Upper lobe of left lung (tissue), 4 donors: ENCODE data around the gene OR3A3.
"Not testable (repeated sequence)": the region's sequence is repeated elsewhere in the genome, so short reads cannot be mapped to it uniquely, and the experiment has no call there.

Experiments
- POLR2A ChIP-seq, 4 donors: fragments of 450-650 bp; IDR thresholded peaks; one replicate each; pipeline ENCODE4 v1.5.1; 2016 to 2017; ENCODE audit warnings: antibody characterized with exemption in 4 of 4, mild to moderate bottlenecking in 2 of 4
- POLR2AphosphoS5 ChIP-seq, 2 donors: sonication (generic); formaldehyde crosslinking; IDR thresholded peaks; one replicate each; pipeline ENCODE4 v1.5.1; 2017; ENCODE audit warnings: antibody characterized with exemption in 2 of 2
- TF ChIP-seq, protein P1 (sequence below), 6 experiments: fragments of 450-650 bp in 4 of 6; fragments of 200-600 bp in 2 of 6; sonication (generic) in 2 of 6; IDR thresholded peaks; one replicate each; pipeline ENCODE4 v1.5.1; 2016 to 2019; ENCODE audit warnings: antibody characterized with exemption in 6 of 6

- TF ChIP-seq, protein P1, sequence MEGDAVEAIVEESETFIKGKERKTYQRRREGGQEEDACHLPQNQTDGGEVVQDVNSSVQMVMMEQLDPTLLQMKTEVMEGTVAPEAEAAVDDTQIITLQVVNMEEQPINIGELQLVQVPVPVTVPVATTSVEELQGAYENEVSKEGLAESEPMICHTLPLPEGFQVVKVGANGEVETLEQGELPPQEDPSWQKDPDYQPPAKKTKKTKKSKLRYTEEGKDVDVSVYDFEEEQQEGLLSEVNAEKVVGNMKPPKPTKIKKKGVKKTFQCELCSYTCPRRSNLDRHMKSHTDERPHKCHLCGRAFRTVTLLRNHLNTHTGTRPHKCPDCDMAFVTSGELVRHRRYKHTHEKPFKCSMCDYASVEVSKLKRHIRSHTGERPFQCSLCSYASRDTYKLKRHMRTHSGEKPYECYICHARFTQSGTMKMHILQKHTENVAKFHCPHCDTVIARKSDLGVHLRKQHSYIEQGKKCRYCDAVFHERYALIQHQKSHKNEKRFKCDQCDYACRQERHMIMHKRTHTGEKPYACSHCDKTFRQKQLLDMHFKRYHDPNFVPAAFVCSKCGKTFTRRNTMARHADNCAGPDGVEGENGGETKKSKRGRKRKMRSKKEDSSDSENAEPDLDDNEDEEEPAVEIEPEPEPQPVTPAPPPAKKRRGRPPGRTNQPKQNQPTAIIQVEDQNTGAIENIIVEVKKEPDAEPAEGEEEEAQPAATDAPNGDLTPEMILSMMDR (IDR thresholded peaks at IDR 0.05): not testable (repeated sequence)
- not testable (repeated sequence) for TF ChIP-seq POLR2AphosphoS5, POLR2A (IDR thresholded peaks at IDR 0.05)
Measured at GRCh38 chr17:3371167-3371566, 40.0 kb upstream of the OR3A3 start.
